ENCODE results near the gene ZNF836.

ZNF836 gene

DNA sequence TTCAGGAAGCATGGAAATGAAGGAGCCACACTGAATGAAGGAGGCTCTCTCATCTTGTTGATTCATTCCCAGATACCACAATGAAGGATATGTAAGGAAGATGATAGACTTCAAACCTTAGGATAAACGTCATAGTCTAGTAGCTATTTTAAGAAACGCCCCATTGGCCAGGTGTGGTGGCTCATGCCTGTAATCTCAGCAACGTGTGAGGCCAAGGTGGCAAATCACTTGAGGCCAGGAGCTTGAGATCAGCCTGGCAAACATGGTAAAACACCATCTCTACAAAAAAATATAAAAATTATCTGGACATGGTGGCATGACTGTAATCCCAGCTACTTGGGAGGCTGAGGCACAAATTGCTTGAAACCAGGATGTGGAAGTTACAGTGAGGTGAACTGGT is 58.8 kb downstream of the ZNF836 start:
- in situ Hi-C loops (cut with MboI; ENCODE audit: low pct_unique_long_range_greater_than_20kb, low sequenced_read_pairs, unreplicated experiment): no loop called here
- no peak for DNase-seq (ENCODE audit: low spot score)
- TF ChIP-seq, protein P1, sequence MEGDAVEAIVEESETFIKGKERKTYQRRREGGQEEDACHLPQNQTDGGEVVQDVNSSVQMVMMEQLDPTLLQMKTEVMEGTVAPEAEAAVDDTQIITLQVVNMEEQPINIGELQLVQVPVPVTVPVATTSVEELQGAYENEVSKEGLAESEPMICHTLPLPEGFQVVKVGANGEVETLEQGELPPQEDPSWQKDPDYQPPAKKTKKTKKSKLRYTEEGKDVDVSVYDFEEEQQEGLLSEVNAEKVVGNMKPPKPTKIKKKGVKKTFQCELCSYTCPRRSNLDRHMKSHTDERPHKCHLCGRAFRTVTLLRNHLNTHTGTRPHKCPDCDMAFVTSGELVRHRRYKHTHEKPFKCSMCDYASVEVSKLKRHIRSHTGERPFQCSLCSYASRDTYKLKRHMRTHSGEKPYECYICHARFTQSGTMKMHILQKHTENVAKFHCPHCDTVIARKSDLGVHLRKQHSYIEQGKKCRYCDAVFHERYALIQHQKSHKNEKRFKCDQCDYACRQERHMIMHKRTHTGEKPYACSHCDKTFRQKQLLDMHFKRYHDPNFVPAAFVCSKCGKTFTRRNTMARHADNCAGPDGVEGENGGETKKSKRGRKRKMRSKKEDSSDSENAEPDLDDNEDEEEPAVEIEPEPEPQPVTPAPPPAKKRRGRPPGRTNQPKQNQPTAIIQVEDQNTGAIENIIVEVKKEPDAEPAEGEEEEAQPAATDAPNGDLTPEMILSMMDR (IDR thresholded peaks at IDR 0.05; ENCODE audit: extremely low read depth, insufficient read depth, missing control alignments): no peak

- DNase-seq (ENCODE audit: low spot score): no peak
- in situ Hi-C loops (cut with MboI; ENCODE audit: low pct_unique_long_range_greater_than_20kb, low sequenced_read_pairs, unreplicated experiment): no loop called here
Measured at GRCh38 chr19:52110780-52111179, 60.6 kb downstream of the ZNF836 start.

More at GRCh38 chr19:52110780-52111179, 60.6 kb downstream of the ZNF836 start:
- TF ChIP-seq, protein P1 (IDR thresholded peaks at IDR 0.05; ENCODE audit: extremely low read depth, insufficient read depth, missing control alignments): no peak
